GM19324 (cell line): ENCODE measurements around the gene MED23.
"Not testable (repeated sequence)": the region's sequence is repeated elsewhere in the genome, so short reads cannot be mapped to it uniquely, and the experiment has no call there.

Experiments used
- ATAC-seq: cut with Tn5 transposase; IDR thresholded peaks from one replicate; pipeline ENCODE4 v1.9.1; 2021; ENCODE audit warnings: mild to moderate bottlenecking, moderate library complexity; ENCODE audit not compliant: unreplicated experiment, low FRiP score

Gene MED23

DNA sequence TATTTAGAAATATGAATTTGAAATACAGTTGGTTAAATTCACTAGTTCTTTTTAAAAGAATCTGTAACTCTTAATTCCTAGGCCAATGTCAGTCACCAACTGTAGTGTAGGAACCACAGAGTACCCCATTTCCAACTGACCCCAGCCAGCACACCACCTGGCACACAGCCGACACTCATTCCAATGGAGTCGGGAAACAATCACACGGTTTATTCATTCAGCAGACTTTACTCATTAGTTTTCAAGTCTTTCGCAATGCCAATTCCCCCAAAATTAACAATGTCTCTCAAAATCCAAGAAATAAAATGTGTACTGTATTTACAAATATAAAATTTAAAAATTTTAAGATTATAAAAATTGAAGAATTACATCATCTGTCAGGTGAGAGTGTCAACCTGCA is 41.5 kb downstream of the MED23 start:
- no peak for ATAC-seq

GRCh38 chr6:131581523-131581922 is 46.5 kb downstream of the MED23 start:
- ATAC-seq = no peak

DNA sequence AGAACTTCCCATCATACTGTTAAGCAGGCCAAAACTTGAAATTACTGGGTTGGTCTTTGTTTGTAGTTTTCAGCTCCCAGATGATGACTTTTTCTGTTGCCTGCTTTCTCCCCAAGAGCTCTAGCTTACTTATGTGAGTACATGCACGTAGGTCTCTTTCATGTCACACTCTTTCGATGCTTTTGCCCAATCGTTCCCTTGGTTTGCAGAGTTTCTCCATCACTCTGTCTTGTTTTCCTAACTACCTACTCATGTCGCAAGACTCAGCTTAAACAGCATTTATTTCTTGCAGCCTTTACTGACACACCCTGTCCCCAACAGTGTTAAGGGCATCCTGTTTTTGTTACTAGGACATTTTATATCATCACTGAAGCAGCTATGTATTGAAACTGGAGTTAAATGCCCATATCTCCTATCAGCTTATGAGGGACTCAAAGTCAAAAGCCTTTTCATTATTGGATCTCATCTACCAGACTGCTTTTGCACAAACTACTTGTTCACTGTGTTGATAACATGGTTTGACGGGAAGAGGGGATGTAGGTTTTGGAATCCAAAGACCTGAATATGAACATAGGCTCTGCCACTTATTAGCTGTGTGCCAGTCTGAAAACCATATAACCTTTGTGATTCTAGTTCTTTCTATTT is 52.1 kb downstream of the MED23 start:
- no peak for ATAC-seq

- ATAC-seq = no peak
These were observed 53.4 kb downstream of the MED23 start for GRCh38 chr6:131574686-131575085.

- ATAC-seq = no peak
These were observed 53.9 kb downstream of the MED23 start for GRCh38 chr6:131574133-131574532.

GRCh38 chr6:131572686-131573415 is 55.2 kb downstream of the MED23 start, which contains the start of gene ARG1:
ARG1 (plus strand) TSS chr6:131573226; CDS start chr6:131573283, 57 bp downstream.
- ATAC-seq = no peak

- no peak for ATAC-seq
These were observed 59.3 kb downstream of the MED23 start for GRCh38 chr6:131568726-131569125.

- no peak for ATAC-seq
These were observed 63.0 kb downstream of the MED23 start for GRCh38 chr6:131565056-131565455.

DNA sequence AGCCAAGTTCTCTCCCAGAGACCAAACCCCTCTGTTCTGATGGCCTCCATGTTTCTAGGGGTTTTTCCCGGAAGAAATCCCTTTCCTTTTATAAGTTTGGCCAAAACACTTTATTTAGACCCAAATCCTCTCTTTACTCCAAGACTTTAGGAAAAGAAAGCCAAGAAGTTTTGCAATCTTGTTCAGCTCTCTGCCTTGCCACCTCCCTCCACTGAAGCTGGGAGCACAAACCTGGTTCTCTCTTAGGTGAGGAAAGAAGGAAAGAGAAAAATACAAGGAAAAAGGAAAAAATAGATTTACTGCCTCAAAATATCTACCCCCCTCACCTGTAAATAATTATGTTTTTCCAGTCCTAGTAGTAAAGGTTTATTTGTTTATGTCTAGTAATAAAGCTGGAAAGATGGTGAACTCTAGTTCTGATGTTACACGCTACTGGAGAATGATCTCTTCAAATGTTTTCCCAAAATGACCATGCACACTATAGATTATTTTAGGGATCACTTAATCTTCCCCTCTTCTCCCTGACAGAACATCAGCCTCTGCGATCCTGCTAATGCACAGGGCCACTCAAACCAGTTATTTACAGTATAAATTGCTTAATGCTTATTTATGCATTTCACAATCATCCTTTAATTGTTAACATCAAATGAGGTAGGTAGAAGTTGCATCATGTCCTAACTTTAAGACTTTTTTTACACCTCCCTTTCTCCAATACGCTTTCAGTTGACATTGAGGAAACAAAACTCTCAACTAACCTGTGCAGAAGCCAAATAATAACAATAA is 65.9 kb downstream of the MED23 start:
- no peak for ATAC-seq

- ATAC-seq = no peak
These were observed 69.1 kb downstream of the MED23 start for GRCh38 chr6:131558922-131559321.

- ATAC-seq = no peak
These were observed 72.0 kb downstream of the MED23 start for GRCh38 chr6:131555992-131556391.

DNA sequence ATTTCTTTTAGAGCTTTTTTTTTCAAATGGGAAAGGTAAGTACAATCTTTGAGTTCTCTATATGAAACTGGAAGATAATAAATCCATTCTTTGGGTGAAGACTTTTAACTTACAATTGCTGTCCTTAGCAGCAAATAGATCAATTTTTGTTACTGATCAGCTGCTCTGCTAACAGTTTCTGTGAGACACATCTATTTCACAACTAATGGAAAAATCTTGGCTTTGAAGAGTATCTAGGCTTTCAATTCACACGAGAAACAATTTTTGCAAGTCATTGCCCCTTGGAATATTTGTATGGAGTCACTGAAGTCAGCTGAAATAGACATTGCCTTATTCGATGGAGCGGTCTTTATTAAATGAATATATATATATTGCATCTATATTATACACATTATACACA is 75.5 kb downstream of the MED23 start:
- no peak for ATAC-seq

- ATAC-seq = no peak
These were observed 76.1 kb downstream of the MED23 start for GRCh38 chr6:131551902-131552301.

GRCh38 chr6:131549811-131550210 is 78.2 kb downstream of the MED23 start:
- no peak for ATAC-seq

DNA sequence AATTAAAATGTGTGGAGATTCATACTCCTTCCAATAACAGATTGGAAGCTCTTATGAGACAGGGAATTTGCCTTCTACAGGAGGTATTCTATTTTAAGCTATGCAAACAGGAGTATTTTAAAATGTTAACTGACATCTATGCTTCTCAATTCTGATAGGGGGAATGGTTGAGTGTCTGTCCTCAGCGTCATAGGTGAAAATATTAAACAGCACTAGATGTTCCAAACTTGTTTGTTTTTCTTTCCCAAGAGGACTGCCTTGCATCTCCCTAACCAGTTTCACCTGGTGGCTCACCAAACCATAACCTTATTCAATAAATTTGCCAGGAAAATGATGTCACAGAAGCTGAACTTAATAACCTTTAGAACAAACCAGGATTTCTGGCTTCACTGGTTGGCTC is 79.6 kb downstream of the MED23 start:
- ATAC-seq = no peak

- ATAC-seq = no peak
These were observed 80.6 kb downstream of the MED23 start for GRCh38 chr6:131547488-131547887.

GRCh38 chr6:131545317-131545716 is 82.7 kb downstream of the MED23 start:
- ATAC-seq = no peak

GRCh38 chr6:131538615-131539014 is 89.4 kb downstream of the MED23 start:
- not testable (repeated sequence) for ATAC-seq

GRCh38 chr6:131532580-131533039 is 95.4 kb downstream of the MED23 start:
- no peak for ATAC-seq

GRCh38 chr6:131531681-131532080 is 96.4 kb downstream of the MED23 start:
- ATAC-seq = not testable (repeated sequence)

GRCh38 chr6:131530936-131531335 is 97.1 kb downstream of the MED23 start:
- not testable (repeated sequence) for ATAC-seq
